Ishikawa (cell line): ENCODE measurements around the gene ASTN2.

ENCODE experiments used
- CREB1 ChIP-seq: IDR thresholded peaks from 2 replicates; pipeline ENCODE4 v1.6.1; 2012; ENCODE audit warnings: low read depth
- EGR1 ChIP-seq: IDR thresholded peaks from 2 replicates; pipeline ENCODE4 v1.6.1; 2012
- EP300 ChIP-seq: IDR thresholded peaks from 2 replicates; pipeline ENCODE4 v1.6.1; 2012; ENCODE audit warnings: borderline replicate concordance
- FOXM1 ChIP-seq: IDR thresholded peaks from 2 replicates; pipeline ENCODE4 v1.6.1; 2012; ENCODE audit warnings: low read depth, borderline replicate concordance
- MAX ChIP-seq: IDR thresholded peaks from 2 replicates; pipeline ENCODE4 v1.6.1; 2012
- NFIC ChIP-seq: IDR thresholded peaks from 2 replicates; pipeline ENCODE4 v1.6.1; 2012
- RAD21 ChIP-seq: IDR thresholded peaks from 2 replicates; pipeline ENCODE4 v1.6.1; 2012; ENCODE audit warnings: low read depth
- TAF1 ChIP-seq: IDR thresholded peaks from 2 replicates; pipeline ENCODE4 v1.6.1; 2012; ENCODE audit warnings: low read depth, mild to moderate bottlenecking
- TEAD4 ChIP-seq: IDR thresholded peaks from 2 replicates; pipeline ENCODE4 v1.6.1; 2012
- USF1 ChIP-seq: IDR thresholded peaks from 2 replicates; pipeline ENCODE4 v1.6.1; 2012
- YY1 ChIP-seq: IDR thresholded peaks from 2 replicates; pipeline ENCODE4 v1.6.1; 2012; ENCODE audit warnings: low read depth
- ZBTB7A ChIP-seq: IDR thresholded peaks from 2 replicates; pipeline ENCODE4 v1.6.1; 2012; ENCODE audit warnings: low read depth
- TF ChIP-seq, protein P1 (sequence below): IDR thresholded peaks from 2 replicates; pipeline ENCODE4 v1.6.1; 2012; ENCODE audit warnings: low read depth, mild to moderate bottlenecking

DNA sequence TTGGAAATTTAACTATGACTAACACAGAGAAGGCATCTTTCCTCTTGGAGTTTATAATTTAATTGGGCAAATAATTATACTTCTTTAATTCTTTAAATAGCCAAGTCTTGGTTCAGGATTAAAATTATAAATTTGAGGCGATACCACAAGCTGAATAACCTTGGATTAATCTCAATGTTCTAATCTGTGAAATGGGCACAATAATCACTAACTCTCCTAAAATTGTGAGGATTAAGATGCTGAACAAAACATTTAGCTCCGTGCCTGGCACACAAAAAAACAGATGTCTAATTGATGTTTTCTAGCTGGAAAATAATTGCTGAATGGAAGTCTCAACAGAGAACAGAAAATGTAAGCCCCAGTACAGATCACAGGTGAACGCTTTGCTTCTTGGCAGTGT is 797.5 kb downstream of the ASTN2 start:
- no peak for TF ChIP-seq TAF1
- TF ChIP-seq, protein P1, sequence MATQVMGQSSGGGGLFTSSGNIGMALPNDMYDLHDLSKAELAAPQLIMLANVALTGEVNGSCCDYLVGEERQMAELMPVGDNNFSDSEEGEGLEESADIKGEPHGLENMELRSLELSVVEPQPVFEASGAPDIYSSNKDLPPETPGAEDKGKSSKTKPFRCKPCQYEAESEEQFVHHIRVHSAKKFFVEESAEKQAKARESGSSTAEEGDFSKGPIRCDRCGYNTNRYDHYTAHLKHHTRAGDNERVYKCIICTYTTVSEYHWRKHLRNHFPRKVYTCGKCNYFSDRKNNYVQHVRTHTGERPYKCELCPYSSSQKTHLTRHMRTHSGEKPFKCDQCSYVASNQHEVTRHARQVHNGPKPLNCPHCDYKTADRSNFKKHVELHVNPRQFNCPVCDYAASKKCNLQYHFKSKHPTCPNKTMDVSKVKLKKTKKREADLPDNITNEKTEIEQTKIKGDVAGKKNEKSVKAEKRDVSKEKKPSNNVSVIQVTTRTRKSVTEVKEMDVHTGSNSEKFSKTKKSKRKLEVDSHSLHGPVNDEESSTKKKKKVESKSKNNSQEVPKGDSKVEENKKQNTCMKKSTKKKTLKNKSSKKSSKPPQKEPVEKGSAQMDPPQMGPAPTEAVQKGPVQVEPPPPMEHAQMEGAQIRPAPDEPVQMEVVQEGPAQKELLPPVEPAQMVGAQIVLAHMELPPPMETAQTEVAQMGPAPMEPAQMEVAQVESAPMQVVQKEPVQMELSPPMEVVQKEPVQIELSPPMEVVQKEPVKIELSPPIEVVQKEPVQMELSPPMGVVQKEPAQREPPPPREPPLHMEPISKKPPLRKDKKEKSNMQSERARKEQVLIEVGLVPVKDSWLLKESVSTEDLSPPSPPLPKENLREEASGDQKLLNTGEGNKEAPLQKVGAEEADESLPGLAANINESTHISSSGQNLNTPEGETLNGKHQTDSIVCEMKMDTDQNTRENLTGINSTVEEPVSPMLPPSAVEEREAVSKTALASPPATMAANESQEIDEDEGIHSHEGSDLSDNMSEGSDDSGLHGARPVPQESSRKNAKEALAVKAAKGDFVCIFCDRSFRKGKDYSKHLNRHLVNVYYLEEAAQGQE, result no peak
- no peak for TF ChIP-seq CREB1
- TF ChIP-seq EP300, result no peak
- TF ChIP-seq NFIC, result no peak
- TF ChIP-seq YY1, result no peak
- no peak for TF ChIP-seq RAD21
- TF ChIP-seq ZBTB7A, result no peak
- TF ChIP-seq FOXM1, result no peak
- no peak for TF ChIP-seq USF1
- TF ChIP-seq TEAD4, result no peak
- TF ChIP-seq EGR1, result no peak
- no peak for TF ChIP-seq MAX
